ENCODE data around the gene F12. TPM values are rescaled to one million over a fixed set of nuclear protein-coding genes. Genes with fewer than 3 reads are reported as not detected.
"Not testable (repeated sequence)": the region's sequence is repeated elsewhere in the genome, so short reads cannot be mapped to it uniquely, and the experiment has no call there.

F12 gene
- total RNA-seq, 1 donor from 2014 or later = not detected

DNA sequence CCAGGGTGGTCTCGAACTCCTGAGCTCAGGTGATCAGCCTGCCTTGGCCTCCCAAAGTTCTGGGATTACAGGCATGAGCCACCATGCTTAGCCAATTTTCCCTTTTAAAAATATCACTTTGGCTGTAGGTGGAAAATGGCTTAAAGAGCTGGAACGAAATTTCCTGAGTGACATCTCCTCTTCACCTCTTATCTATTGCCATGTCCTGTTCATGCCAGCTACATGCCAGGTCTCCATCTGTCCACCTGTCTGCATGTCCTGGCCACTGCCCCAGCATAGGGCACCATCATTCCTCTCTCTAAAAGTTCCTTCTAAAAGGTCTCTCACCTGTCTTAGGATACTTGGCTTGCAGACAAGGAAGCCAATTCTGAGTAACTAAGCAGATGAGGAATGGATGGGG, 14.3 kb upstream of the F12 start:
- no peak for DNase-seq
- TF ChIP-seq, protein P1, sequence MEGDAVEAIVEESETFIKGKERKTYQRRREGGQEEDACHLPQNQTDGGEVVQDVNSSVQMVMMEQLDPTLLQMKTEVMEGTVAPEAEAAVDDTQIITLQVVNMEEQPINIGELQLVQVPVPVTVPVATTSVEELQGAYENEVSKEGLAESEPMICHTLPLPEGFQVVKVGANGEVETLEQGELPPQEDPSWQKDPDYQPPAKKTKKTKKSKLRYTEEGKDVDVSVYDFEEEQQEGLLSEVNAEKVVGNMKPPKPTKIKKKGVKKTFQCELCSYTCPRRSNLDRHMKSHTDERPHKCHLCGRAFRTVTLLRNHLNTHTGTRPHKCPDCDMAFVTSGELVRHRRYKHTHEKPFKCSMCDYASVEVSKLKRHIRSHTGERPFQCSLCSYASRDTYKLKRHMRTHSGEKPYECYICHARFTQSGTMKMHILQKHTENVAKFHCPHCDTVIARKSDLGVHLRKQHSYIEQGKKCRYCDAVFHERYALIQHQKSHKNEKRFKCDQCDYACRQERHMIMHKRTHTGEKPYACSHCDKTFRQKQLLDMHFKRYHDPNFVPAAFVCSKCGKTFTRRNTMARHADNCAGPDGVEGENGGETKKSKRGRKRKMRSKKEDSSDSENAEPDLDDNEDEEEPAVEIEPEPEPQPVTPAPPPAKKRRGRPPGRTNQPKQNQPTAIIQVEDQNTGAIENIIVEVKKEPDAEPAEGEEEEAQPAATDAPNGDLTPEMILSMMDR (IDR thresholded peaks at IDR 0.05; ENCODE audit: borderline replicate concordance) = no peak
- no peaks in the 10 kb centered on the region for H3K9me3 ChIP-seq (replicated peaks)
- H3K36me3 ChIP-seq = no peaks in the 10 kb centered on the region
- no peak overlapping the region for H3K27ac ChIP-seq (replicated peaks)
- H3K4me3 ChIP-seq = no peak overlapping the region
- peaks cover 14% of the 10 kb centered on the region for H3K27me3 ChIP-seq (ENCODE audit: low read depth)
- intact Hi-C loops (cut with micrococcal nuclease) = no loop called here
- H3K4me1 ChIP-seq = peaks cover 30% of the 10 kb centered on the region

DNA sequence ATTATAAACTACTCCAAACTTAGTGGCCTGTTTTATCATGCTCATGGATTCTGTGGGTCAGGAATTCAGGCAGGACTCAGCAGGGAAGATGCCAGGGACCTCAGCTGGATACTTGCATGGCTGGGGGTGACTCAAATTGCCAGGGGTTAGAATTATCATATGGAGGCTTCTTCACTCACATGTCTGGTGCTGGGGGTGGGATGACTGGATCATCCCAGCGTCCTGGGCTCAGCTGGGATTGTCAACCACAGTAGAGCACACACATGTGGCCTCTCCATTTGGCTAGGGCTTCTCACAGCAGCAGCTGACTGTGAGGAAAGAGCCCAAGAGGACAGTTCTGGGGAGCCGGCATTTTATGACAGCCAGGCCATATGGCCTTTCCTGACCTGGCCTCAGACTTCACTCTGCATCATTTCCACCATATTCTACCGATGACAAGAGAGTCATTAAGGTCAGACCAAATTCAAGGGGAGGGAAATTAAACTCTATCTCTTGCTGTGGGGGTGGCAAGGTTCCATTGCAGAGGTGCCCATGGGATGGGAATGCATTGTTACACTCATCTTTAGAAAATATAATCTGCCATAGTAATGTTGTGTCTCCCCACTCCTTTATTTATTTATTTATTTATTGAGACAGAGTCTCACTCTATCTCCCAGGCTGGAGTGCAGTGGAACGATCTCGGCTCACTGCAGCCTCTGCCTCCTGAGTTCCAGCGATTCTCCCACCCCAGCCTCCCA, 11.9 kb upstream of the F12 start:
- Histone ChIP-seq H3K4me3 (no peak overlapping the region), H3K4me1 (peaks cover 10% of the 10 kb centered on the region), H3K27ac (replicated peaks) (no peak overlapping the region), H3K27me3 (ENCODE audit: low read depth) (peaks cover 18% of the 10 kb centered on the region), H3K9me3 (replicated peaks) (no peaks in the 10 kb centered on the region), H3K36me3 (no peaks in the 10 kb centered on the region)
- intact Hi-C loops (cut with micrococcal nuclease) = no loop called here
- TF ChIP-seq, protein P1 (IDR thresholded peaks at IDR 0.05; ENCODE audit: borderline replicate concordance) = no peak
- DNase-seq = no peak

DNA sequence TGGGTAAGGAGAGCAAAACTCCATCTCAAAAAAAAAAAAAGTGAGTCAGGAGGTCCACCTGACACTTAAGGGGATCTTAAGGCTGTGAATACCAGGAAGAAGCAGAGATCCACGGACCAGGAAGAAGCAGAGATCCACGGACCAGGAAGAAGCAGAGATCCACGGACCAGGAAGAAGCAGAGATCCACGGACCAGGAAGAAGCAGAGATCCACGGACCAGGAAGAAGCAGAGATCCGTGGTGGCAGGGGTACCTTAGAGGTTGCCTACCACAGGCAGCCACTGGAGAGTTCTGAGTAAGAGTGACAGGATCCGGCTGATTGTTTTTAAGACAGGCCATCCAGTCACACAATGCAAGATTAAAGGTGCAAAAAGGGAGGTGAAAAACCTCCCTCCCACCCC, 11.1 kb upstream of the F12 start:
- DNase-seq; H3K36me3 ChIP-seq; H3K4me3 ChIP-seq; H3K27ac ChIP-seq (replicated peaks); H3K4me1 ChIP-seq; intact Hi-C loops (cut with micrococcal nuclease); H3K9me3 ChIP-seq (replicated peaks): not testable (repeated sequence)
- H3K27me3 ChIP-seq (ENCODE audit: low read depth) = peaks cover 18% of the 10 kb centered on the region

DNA sequence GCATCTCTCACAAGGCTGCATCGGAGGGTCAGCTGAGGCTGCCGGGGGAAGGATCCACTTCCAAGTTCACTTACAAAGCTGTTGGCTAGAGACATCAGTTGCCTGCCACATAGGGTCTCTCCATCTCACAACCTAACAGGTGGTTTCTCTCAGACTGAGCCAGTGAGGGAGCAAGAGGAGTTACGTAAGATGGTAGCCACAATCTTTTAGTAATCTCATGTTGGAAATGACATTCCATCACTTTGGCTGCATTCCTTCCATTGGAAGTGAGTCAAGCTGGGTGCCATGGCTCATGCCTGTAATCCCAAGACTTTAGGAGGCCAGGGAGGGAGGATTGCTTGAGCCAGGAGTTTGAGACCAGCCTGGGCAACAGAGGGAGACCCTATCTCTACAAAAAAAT, 9.7 kb upstream of the F12 start:
- Histone ChIP-seq H3K9me3 (replicated peaks) (no peaks in the 10 kb centered on the region), H3K4me3 (no peak overlapping the region), H3K27me3 (ENCODE audit: low read depth) (peaks cover 22% of the 10 kb centered on the region), H3K27ac (replicated peaks) (no peak overlapping the region), H3K4me1 (no peaks in the 10 kb centered on the region), H3K36me3 (no peaks in the 10 kb centered on the region)
- intact Hi-C loops (cut with micrococcal nuclease) = no loop called here
- TF ChIP-seq, protein P1 (IDR thresholded peaks at IDR 0.05; ENCODE audit: borderline replicate concordance) = no peak
- DNase-seq = no peak

DNA sequence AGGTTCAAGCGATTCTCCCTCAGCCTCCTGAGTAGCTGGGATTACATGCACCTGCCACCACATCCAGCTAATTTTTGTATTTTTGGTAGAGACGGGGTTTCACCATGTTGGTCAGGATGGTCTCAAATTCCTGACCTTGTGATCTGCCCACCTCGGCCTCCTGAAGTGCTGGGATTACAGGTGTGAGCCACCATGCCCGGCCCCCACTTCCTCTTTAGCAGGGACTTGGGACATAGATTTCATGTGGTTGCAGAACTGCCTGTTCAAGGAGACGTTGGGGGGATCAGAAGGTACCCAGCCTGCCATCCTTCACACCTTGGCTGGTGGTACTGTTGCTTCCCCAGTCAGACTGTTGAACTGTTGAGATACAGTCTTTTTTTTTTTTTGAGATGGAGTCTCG, 7.7 kb upstream of the F12 start:
- H3K9me3 ChIP-seq (replicated peaks); H3K27ac ChIP-seq (replicated peaks); H3K4me1 ChIP-seq; intact Hi-C loops (cut with micrococcal nuclease); DNase-seq; H3K36me3 ChIP-seq; H3K4me3 ChIP-seq: not testable (repeated sequence)
- peaks cover 35% of the 10 kb centered on the region for H3K27me3 ChIP-seq (ENCODE audit: low read depth)

DNA sequence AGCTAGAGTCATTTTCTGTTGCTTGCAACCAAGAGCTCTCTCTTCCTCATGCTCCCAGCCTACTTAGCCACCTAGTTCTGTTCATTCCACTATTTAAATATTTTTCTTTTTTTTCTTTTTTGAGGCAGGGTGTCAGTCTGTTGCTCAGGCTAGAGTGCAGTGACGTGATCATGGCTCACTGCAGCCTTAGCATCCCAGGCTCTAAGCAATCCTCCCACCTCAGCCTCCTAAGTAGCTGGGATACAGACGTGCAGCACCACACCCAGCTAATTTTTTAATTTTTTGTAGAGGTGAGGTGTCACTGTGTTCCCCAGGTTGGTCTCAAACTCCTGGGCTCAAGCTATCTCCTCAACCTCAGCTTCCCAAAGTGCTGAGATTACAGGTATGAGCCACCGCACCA, 5.1 kb upstream of the F12 start:
- DNase-seq = no peak
- Histone ChIP-seq H3K27me3 (ENCODE audit: low read depth) (peaks cover 36% of the 10 kb centered on the region), H3K9me3 (replicated peaks) (no peaks in the 10 kb centered on the region), H3K4me1 (no peaks in the 10 kb centered on the region), H3K36me3 (no peaks in the 10 kb centered on the region), H3K27ac (replicated peaks) (no peak overlapping the region), H3K4me3 (no peak overlapping the region)
- intact Hi-C loops (cut with micrococcal nuclease) = no loop called here
- TF ChIP-seq, protein P1 (IDR thresholded peaks at IDR 0.05; ENCODE audit: borderline replicate concordance) = no peak

Data from left ventricle myocardium inferior (tissue), 1 donor.